SK-N-SH treated with all-trans-retinoic acid at 6 μM for 48 hours (cell line): ENCODE data around the gene ZNF581.

Experiments used
- BACH2 ChIP-seq: fragments of 250-450 bp; sonication (Bioruptor Pico); IDR thresholded peaks from 2 replicates; pipeline ENCODE4 v1.9.0; 2021; ENCODE audit warnings: mild to moderate bottlenecking, borderline replicate concordance
- CREB5 ChIP-seq: fragments of 250-450 bp; sonication (Bioruptor Pico); IDR thresholded peaks from 2 replicates; pipeline ENCODE4 v1.5.1; 2020; ENCODE audit warnings: low read depth, mild to moderate bottlenecking, moderate library complexity
- ISL1 ChIP-seq: fragments of 250-450 bp; sonication (Bioruptor Pico); IDR thresholded peaks from 2 replicates; pipeline ENCODE4 v2.1.2; 2022; ENCODE audit warnings: mild to moderate bottlenecking, moderate library complexity

GRCh38 chr19:55687281-55688201 lies 44.1 kb downstream of the ZNF581 start:
- no peak for TF ChIP-seq CREB5 (CRISPR knock-in tag)
- TF ChIP-seq ISL1 (CRISPR knock-in tag) = no peak
- TF ChIP-seq BACH2 = no peak
